Hepatocyte (in vitro differentiated cells): ENCODE results near the gene TXNDC15. TPM values are rescaled to one million over a fixed set of nuclear protein-coding genes. Genes with fewer than 3 reads are reported as not detected.
A peak's percentile ranks its signal among the peaks of the same experiment; 100 is the strongest.

Experiments used
- DNase-seq: peaks from one replicate; pipeline ENCODE4 v3.0.0-alpha.2; 2016; ENCODE audit warnings: low spot score
- H2AFZ ChIP-seq: fragments of 200-600 bp; sonication (generic); 2 replicates; pipeline ENCODE4 v1.6.0; 2016; ENCODE audit warnings: antibody characterized with exemption, mild to moderate bottlenecking
- H3K27ac ChIP-seq: fragments of 200-600 bp; sonication (generic); 2 replicates; pipeline ENCODE4 v1.5.1; 2016; ENCODE audit warnings: mild to moderate bottlenecking
- H3K27me3 ChIP-seq: fragments of 200-600 bp; sonication (generic); 2 replicates; pipeline ENCODE4 v1.6.1; 2016
- H3K36me3 ChIP-seq: fragments of 200-600 bp; sonication (generic); replicated peaks from 2 replicates; pipeline ENCODE4 v1.5.1; 2016; ENCODE audit warnings: low read depth; ENCODE audit not compliant: insufficient read depth
- H3K4me1 ChIP-seq: fragments of 200-600 bp; sonication (generic); 2 replicates; pipeline ENCODE4 v1.5.1; 2016; ENCODE audit warnings: mild to moderate bottlenecking, moderate library complexity; ENCODE audit not compliant: insufficient read depth
- H3K4me2 ChIP-seq: fragments of 200-600 bp; sonication (generic); 2 replicates; pipeline ENCODE4 v1.6.0; 2016
- H3K4me3 ChIP-seq: fragments of 200-600 bp; sonication (generic); 2 replicates; pipeline ENCODE4 v1.5.1; 2016; ENCODE audit warnings: mild to moderate bottlenecking
- H3K79me2 ChIP-seq: fragments of 200-600 bp; sonication (generic); 2 replicates; pipeline ENCODE4 v1.6.0; 2017; ENCODE audit warnings: mild to moderate bottlenecking
- H3K9me2 ChIP-seq: fragments of 200-600 bp; sonication (generic); replicated peaks from 2 replicates; pipeline ENCODE4 v1.6.0; 2017; ENCODE audit warnings: mild to moderate bottlenecking; ENCODE audit not compliant: insufficient read depth
- H3K9me3 ChIP-seq: fragments of 200-600 bp; sonication (generic); 2 replicates; pipeline ENCODE4 v1.5.1; 2016; ENCODE audit warnings: low read depth, mild to moderate bottlenecking
- H4K20me1 ChIP-seq: fragments of 200-600 bp; sonication (generic); 2 replicates; pipeline ENCODE4 v1.6.0; 2016; ENCODE audit warnings: mild to moderate bottlenecking; ENCODE audit not compliant: insufficient read depth, poor library complexity, severe bottlenecking
- EZH2 ChIP-seq: fragments of 200-600 bp; sonication (generic); IDR thresholded peaks from 2 replicates; pipeline ENCODE4 v1.6.1; 2016; ENCODE audit warnings: antibody characterized with exemption, mild to moderate bottlenecking, borderline replicate concordance
- EZH2phosphoT487 ChIP-seq: fragments of 200-600 bp; sonication (generic); IDR thresholded peaks from one replicate; pipeline ENCODE4 v1.6.1; 2018; ENCODE audit warnings: antibody characterized with exemption, mild to moderate bottlenecking, low read depth, moderate library complexity; ENCODE audit not compliant: unreplicated experiment, severe bottlenecking
- WGBS: methylation state at CpG from one replicate; pipeline ENCODE4 v1.1.6; 2016; ENCODE audit warnings: low lambda C conversion rate; ENCODE audit errors: missing lambda C conversion rate; 5-methylcytosine and 5-hydroxymethylcytosine counted together
- polyA plus RNA-seq: library from polyadenylated mRNA; unstranded; fragments of >200 nt; fragmentation: Nextera tagmentation; extraction: Ambion mirVana; gene quantifications from 2 replicates; pipeline ENCODE4 v1.2.1, GENCODE V29; 2016
- total RNA-seq: library from RNA; depleted of rRNA; stranded (reverse); fragments of >200 nt; gene quantifications from 2 replicates; pipeline ENCODE4 v1.2.3, GENCODE V29; 2014
- TF ChIP-seq, protein P1 (sequence below): fragments of 200-600 bp; sonication (generic); IDR thresholded peaks from 2 replicates; pipeline ENCODE4 v1.5.1; 2016; ENCODE audit warnings: antibody characterized with exemption, mild to moderate bottlenecking; ENCODE audit not compliant: poor library complexity

Gene TXNDC15
- total and polyA plus RNA-seq, 2 experiments from 2014 or later: 56.7 to 76.0 TPM

- 96% methylated on average over 3 of the region's 3 CpGs for WGBS
Observed at GRCh38 chr5:134913254-134913653, 39.1 kb downstream of the TXNDC15 start.

GRCh38 chr5:134913795-134914194 is 39.6 kb downstream of the TXNDC15 start:
- 100% methylated on average over 1 of the region's 1 CpG for WGBS
- Histone ChIP-seq H2AFZ (no peak overlapping the region), H3K4me1 (peaks cover 2% of the 10 kb centered on the region), H3K79me2 (no peaks in the 10 kb centered on the region), H3K27ac (no peak overlapping the region), H3K27me3 (no peaks in the 10 kb centered on the region), H4K20me1 (no peaks in the 10 kb centered on the region), H3K4me3 (no peak overlapping the region), H3K36me3 (no peaks in the 10 kb centered on the region), H3K4me2 (no peak overlapping the region), H3K9me3 (no peaks in the 10 kb centered on the region), H3K9me2 (no peaks in the 10 kb centered on the region)
- DNase-seq: no peak
- TF ChIP-seq EZH2phosphoT487 (no peak), EZH2 (no peak)
- TF ChIP-seq, protein P1, sequence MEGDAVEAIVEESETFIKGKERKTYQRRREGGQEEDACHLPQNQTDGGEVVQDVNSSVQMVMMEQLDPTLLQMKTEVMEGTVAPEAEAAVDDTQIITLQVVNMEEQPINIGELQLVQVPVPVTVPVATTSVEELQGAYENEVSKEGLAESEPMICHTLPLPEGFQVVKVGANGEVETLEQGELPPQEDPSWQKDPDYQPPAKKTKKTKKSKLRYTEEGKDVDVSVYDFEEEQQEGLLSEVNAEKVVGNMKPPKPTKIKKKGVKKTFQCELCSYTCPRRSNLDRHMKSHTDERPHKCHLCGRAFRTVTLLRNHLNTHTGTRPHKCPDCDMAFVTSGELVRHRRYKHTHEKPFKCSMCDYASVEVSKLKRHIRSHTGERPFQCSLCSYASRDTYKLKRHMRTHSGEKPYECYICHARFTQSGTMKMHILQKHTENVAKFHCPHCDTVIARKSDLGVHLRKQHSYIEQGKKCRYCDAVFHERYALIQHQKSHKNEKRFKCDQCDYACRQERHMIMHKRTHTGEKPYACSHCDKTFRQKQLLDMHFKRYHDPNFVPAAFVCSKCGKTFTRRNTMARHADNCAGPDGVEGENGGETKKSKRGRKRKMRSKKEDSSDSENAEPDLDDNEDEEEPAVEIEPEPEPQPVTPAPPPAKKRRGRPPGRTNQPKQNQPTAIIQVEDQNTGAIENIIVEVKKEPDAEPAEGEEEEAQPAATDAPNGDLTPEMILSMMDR: no peak

More at GRCh38 chr5:134913254-134913653, 39.1 kb downstream of the TXNDC15 start:
- Histone ChIP-seq H3K27me3 (no peaks in the 10 kb centered on the region), H3K9me3 (no peaks in the 10 kb centered on the region), H3K27ac (no peak overlapping the region), H3K36me3 (no peaks in the 10 kb centered on the region), H3K4me3 (no peak overlapping the region), H4K20me1 (no peaks in the 10 kb centered on the region), H3K9me2 (no peaks in the 10 kb centered on the region), H3K79me2 (peaks cover under 1% of the 10 kb centered on the region), H3K4me1 (no peaks in the 10 kb centered on the region), H2AFZ (no peak overlapping the region), H3K4me2 (no peak overlapping the region)
- no peak for DNase-seq
- TF ChIP-seq EZH2phosphoT487 (no peak), EZH2 (no peak)
- TF ChIP-seq, protein P1: no peak

DNA sequence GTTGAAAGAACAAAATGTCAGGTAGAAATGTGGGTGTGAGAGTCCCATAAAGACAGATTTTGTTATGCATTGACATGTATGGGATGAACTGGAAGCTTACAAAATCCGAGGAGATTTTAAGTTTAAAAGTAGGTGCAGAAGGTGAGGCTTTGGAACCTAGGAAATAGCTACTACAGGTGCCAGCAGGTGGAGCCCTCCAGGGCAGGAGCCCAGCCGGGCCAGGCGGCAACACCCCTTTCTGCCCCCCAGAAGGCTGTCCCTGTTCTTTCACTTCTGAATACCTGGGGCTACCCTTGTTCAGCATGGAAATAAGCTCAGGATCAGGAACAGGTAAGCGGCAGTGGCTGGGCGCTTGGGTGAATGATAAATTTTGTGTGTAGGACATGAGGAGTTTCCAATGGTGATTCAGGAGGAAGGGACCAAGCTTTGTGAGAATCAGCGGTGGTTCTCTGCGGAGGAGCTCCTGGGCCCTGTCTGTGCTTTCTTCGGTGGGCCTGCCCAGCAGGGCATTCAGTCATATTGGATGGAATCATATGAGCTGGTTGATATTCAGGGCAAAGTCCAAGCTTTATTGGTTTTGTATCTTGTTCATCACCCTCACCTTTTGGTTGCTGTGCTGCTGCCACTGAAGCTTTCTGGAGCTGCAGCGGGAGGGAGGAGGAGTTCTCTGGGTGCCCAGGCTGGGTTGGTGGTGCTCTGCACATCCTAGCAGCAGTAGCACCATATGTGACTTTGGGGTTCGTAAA is 43.1 kb downstream of the TXNDC15 start:
- TF ChIP-seq, protein P1: peak; percentile 44
- no peak for TF ChIP-seq EZH2phosphoT487

More for the DNA sequence above, 43.1 kb downstream of the TXNDC15 start:
- peak; percentile 18 for DNase-seq
- H2AFZ ChIP-seq: no peak overlapping the region
- H3K36me3 ChIP-seq: no peaks in the 10 kb centered on the region
- H3K9me3 ChIP-seq: no peaks in the 10 kb centered on the region
- peaks cover 8% of the 10 kb centered on the region for H3K79me2 ChIP-seq
- H3K4me1 ChIP-seq: peaks cover 7% of the 10 kb centered on the region
- H3K9me2 ChIP-seq: no peaks in the 10 kb centered on the region
- H3K27me3 ChIP-seq: no peaks in the 10 kb centered on the region
- H4K20me1 ChIP-seq: no peaks in the 10 kb centered on the region
- no peak overlapping the region for H3K27ac ChIP-seq
- no peak overlapping the region for H3K4me2 ChIP-seq
- no peak overlapping the region for H3K4me3 ChIP-seq
- 80% methylated on average over 10 of the region's 10 CpGs for WGBS
